HepG2 (cell line): ENCODE results near the gene GPC6. TPM values are rescaled to one million over a fixed set of nuclear protein-coding genes. Genes with fewer than 3 reads are reported as not detected.
A peak's percentile ranks its signal among the peaks of the same experiment; 100 is the strongest.

Experiments
- AHDC1 ChIP-seq: sonication (generic); formaldehyde crosslinking; IDR thresholded peaks from 2 replicates; pipeline ENCODE4 v1.5.1; 2020; ENCODE audit warnings: mild to moderate bottlenecking, missing genetic modification reagents, borderline replicate concordance
- ARID3A ChIP-seq: IDR thresholded peaks from 2 replicates; pipeline ENCODE4 v1.6.1; 2012; ENCODE audit warnings: low read depth, low read length, improper control_type of control experiment
- BATF2 ChIP-seq: sonication (generic); formaldehyde crosslinking; IDR thresholded peaks from 2 replicates; pipeline ENCODE4 v1.8.0; 2022; ENCODE audit warnings: mild to moderate bottlenecking, missing genetic modification reagents, moderate library complexity
- BCL6 ChIP-seq: IDR thresholded peaks from 2 replicates; pipeline ENCODE4 v1.6.1; 2016; ENCODE audit warnings: missing genetic modification reagents, missing compliant biosample characterization
- BRCA1 ChIP-seq: sonication (generic); formaldehyde crosslinking; IDR thresholded peaks from 2 replicates; pipeline ENCODE4 v1.4.0; 2020; ENCODE audit warnings: missing genetic modification reagents
- HINFP ChIP-seq: sonication (generic); formaldehyde crosslinking; IDR thresholded peaks from 2 replicates; pipeline ENCODE4 v1.4.0; 2020; ENCODE audit warnings: low read depth, mild to moderate bottlenecking, missing genetic modification reagents
- NR3C1 ChIP-seq: sonication (generic); formaldehyde crosslinking; IDR thresholded peaks from 2 replicates; pipeline ENCODE4 v1.4.0; 2020; ENCODE audit warnings: missing genetic modification reagents
- PBX3 ChIP-seq: sonication (generic); formaldehyde crosslinking; IDR thresholded peaks from 2 replicates; pipeline ENCODE4 v1.8.1; 2023; ENCODE audit warnings: missing genetic modification reagents, inconsistent platforms, borderline replicate concordance
- PPARG ChIP-seq: conservative IDR thresholded peaks from 2 replicates; pipeline ENCODE4 v1.6.1; 2016; ENCODE audit warnings: missing biosample characterization, missing genetic modification reagents
- PRPF4 ChIP-seq: fragments of 200-400 bp; formaldehyde crosslinking; IDR thresholded peaks from 2 replicates; pipeline ENCODE4 v1.6.1; 2016; ENCODE audit warnings: low read length, low read depth; ENCODE audit not compliant: poor library complexity, severe bottlenecking
- RNF2 ChIP-seq: fragments of 450-650 bp; conservative IDR thresholded peaks from 2 replicates; pipeline ENCODE4 v1.6.1; 2016; ENCODE audit warnings: low read depth
- XRCC5 ChIP-seq: fragments of 200-400 bp; formaldehyde crosslinking; optimal IDR thresholded peaks from 2 replicates; pipeline ENCODE3; 2017; ENCODE audit warnings: mild to moderate bottlenecking, low read length
- ZBTB20 ChIP-seq: sonication (generic); formaldehyde crosslinking; IDR thresholded peaks from 2 replicates; pipeline ENCODE4 v1.8.1; 2023; ENCODE audit warnings: missing genetic modification reagents, low read depth, mild to moderate bottlenecking, borderline replicate concordance
- ZNF225 ChIP-seq: sonication (generic); formaldehyde crosslinking; IDR thresholded peaks from 2 replicates; pipeline ENCODE4 v1.4.0; 2020; ENCODE audit warnings: mild to moderate bottlenecking, missing genetic modification reagents
- ZNF282 ChIP-seq: fragments of 450-650 bp; IDR thresholded peaks from 2 replicates; pipeline ENCODE4 v1.6.1; 2018; ENCODE audit not compliant: partially characterized antibody
- ZNF572 ChIP-seq: sonication (generic); formaldehyde crosslinking; IDR thresholded peaks from 2 replicates; pipeline ENCODE4 v1.5.1; 2020; ENCODE audit warnings: mild to moderate bottlenecking, missing genetic modification reagents
- ZNF580 ChIP-seq: IDR thresholded peaks from 2 replicates; pipeline ENCODE4 v1.6.1; 2016; ENCODE audit warnings: low read depth, borderline replicate concordance
- ZNF781 ChIP-seq: sonication (generic); formaldehyde crosslinking; IDR thresholded peaks from 2 replicates; pipeline ENCODE4 v1.5.1; 2020; ENCODE audit warnings: borderline replicate concordance, mild to moderate bottlenecking, missing genetic modification reagents; ENCODE audit errors: not compliant biosample characterization
- polyA plus RNA-seq, 8 experiments: library from polyadenylated mRNA; depleted of rRNA in 3 of 8; stranded (reverse) in 7 of 8; unstranded in 1 of 8; fragments of >200 nt; fragmentation: Illumina TruSeq in 4 of 8; extraction: Trizol in 4 of 8; gene quantifications; 2 replicates each; pipeline versions ENCODE4 v1.2.1 to v1.2.3, GENCODE V29; 2011 to 2016; ENCODE audit warnings: low read depth in 4 of 8, missing spikeins in 1 of 8, mixed read lengths in 1 of 8; ENCODE audit not compliant: insufficient read depth in 1 of 8
- total RNA-seq, 5 experiments: library from RNA; depleted of rRNA; stranded (reverse); fragments of >200 nt; fragmentation: Illumina TruSeq; extraction: Trizol; gene quantifications; 2 replicates each; pipeline ENCODE4 v1.2.3, GENCODE V29; 2016; ENCODE audit warnings: low read depth in 1 of 5

The GPC6 gene
- total and polyA plus RNA-seq, 2 of the 13 experiments (the other 11 are each of a cell fraction or from before 2014, with no cell fraction given): 24.5 to 33.9 TPM

GRCh38 chr13:93224535-93224934, 2.1 kb upstream of the GPC6 start (continued):
- TF ChIP-seq ARID3A: peak; percentile 55; the same call in 1 of the 2 replicates
- TF ChIP-seq NR3C1 (CRISPR knock-in tag): no peak
- TF ChIP-seq ZNF580 (CRISPR knock-in tag): peak; percentile 87; the same call in 1 of the 2 replicates
- TF ChIP-seq PPARG (CRISPR knock-in tag): peak; percentile 96
- no peak for TF ChIP-seq RNF2
- TF ChIP-seq XRCC5: no peak
- no peak for TF ChIP-seq ZNF572 (CRISPR knock-in tag)
- peak; percentile 59; the same call in 1 of the 2 replicates for TF ChIP-seq HINFP (CRISPR knock-in tag)
- 0 out of 2 replicates have a peak, but pooled peaks have one; percentile 58 for TF ChIP-seq BRCA1 (CRISPR knock-in tag)
- no peak for TF ChIP-seq BATF2 (CRISPR knock-in tag)
- TF ChIP-seq ZNF282: no peak
- TF ChIP-seq ZNF781 (CRISPR knock-in tag): no peak
- peak; percentile 97 for TF ChIP-seq AHDC1
- no peak for TF ChIP-seq PBX3
- TF ChIP-seq BCL6: peak; percentile 100
- TF ChIP-seq ZNF225: no peak
- peak; percentile 92; the same call in 1 of the 2 replicates for TF ChIP-seq ZBTB20
- no peak for TF ChIP-seq PRPF4
